Lower leg skin (tissue), 3 donors: ENCODE data around the gene CDC34.

Source experiments
- CTCF ChIP-seq, 3 donors: fragments of 450-650 bp; IDR thresholded peaks; one replicate each; pipeline ENCODE4 v1.5.1; 2016; ENCODE audit warnings: antibody characterized with exemption in 3 of 3, mild to moderate bottlenecking in 3 of 3, moderate library complexity in 2 of 3
- POLR2A ChIP-seq, 2 donors: fragments of 450-650 bp; IDR thresholded peaks; one replicate each; pipeline ENCODE4 v1.6.1; 2016 to 2017; ENCODE audit warnings: antibody characterized with exemption in 2 of 2, mild to moderate bottlenecking in 1 of 2, moderate library complexity in 1 of 2

- TF ChIP-seq CTCF (IDR thresholded peaks at IDR 0.05) (no peak), POLR2A (IDR thresholded peaks at IDR 0.05) (no peak)
Measured at GRCh38 chr19:492091-492531, 39.4 kb upstream of the CDC34 start.
